CD4-positive, alpha-beta T cell treated with Interleukin-4 for 1 hour (primary cell): ENCODE results near the gene PSMD8.
"Not testable (repeated sequence)": the region's sequence is repeated elsewhere in the genome, so short reads cannot be mapped to it uniquely, and the experiment has no call there.

Source experiments
- DNase-seq, 2 donors: peaks; one replicate each; pipeline ENCODE4 v3.0.0-alpha.2; 2020 to 2022

PSMD8 gene

GRCh38 chr19:38362076-38362945 lies 12.1 kb upstream of the PSMD8 start:
- peak; percentile 72 to 80 for DNase-seq

- not testable (repeated sequence) for DNase-seq
Measured at GRCh38 chr19:38362946-38363688, 11.3 kb upstream of the PSMD8 start.

- DNase-seq = no peak
Measured at GRCh38 chr19:38367041-38367440, 7.3 kb upstream of the PSMD8 start.

- no peak for DNase-seq
Measured at GRCh38 chr19:38369584-38369983, 4.8 kb upstream of the PSMD8 start.

- no peak for DNase-seq
Measured at GRCh38 chr19:38370299-38370698, 4.1 kb upstream of the PSMD8 start.

- DNase-seq = no peak
Measured at GRCh38 chr19:38371081-38371480, 3.3 kb upstream of the PSMD8 start.

GRCh38 chr19:38373907-38374331 lies 452 bp upstream of the PSMD8 start:
- no peak for DNase-seq

GRCh38 chr19:38375098-38375493 lies 725 bp downstream of the PSMD8 start:
- no peak for DNase-seq

GRCh38 chr19:38375748-38376147 lies 1.4 kb downstream of the PSMD8 start:
- no peak for DNase-seq

GRCh38 chr19:38376576-38376975 lies 2.2 kb downstream of the PSMD8 start:
- no peak for DNase-seq

- no peak for DNase-seq
Measured at GRCh38 chr19:38377052-38377451, 2.7 kb downstream of the PSMD8 start.

GRCh38 chr19:38378866-38379265 lies 4.5 kb downstream of the PSMD8 start:
- no peak for DNase-seq

- DNase-seq = no peak
Measured at GRCh38 chr19:38381138-38381537, 6.8 kb downstream of the PSMD8 start.

GRCh38 chr19:38383184-38383583 lies 8.8 kb downstream of the PSMD8 start:
- DNase-seq = no peak

GRCh38 chr19:38383743-38384142 lies 9.4 kb downstream of the PSMD8 start:
- no peak for DNase-seq

GRCh38 chr19:38384209-38385027 lies 10.0 kb downstream of the PSMD8 start:
- no peak for DNase-seq

- DNase-seq = no peak
Measured at GRCh38 chr19:38385057-38385803, 10.9 kb downstream of the PSMD8 start.

GRCh38 chr19:38385804-38386257 lies 11.5 kb downstream of the PSMD8 start:
- DNase-seq = no peak

GRCh38 chr19:38386300-38386970 lies 12.1 kb downstream of the PSMD8 start:
- no peak for DNase-seq

- DNase-seq = peak in 1 of 2 donors; percentile 14
Measured at GRCh38 chr19:38386971-38387549, 12.7 kb downstream of the PSMD8 start.
